Measurements from ENCODE around the gene ADRA2B.

ADRA2B gene

GRCh38 chr2:96136129-96136720 is 19.9 kb upstream of the ADRA2B start:
- no peak for DNase-seq (ENCODE audit: low read depth)

GRCh38 chr2:96135621-96136020 is 19.2 kb upstream of the ADRA2B start:
- DNase-seq (ENCODE audit: low read depth), result no peak

- no peak for DNase-seq (ENCODE audit: low read depth)
Observed at GRCh38 chr2:96135171-96135570, 18.8 kb upstream of the ADRA2B start.

GRCh38 chr2:96134421-96134820 is 18.1 kb upstream of the ADRA2B start:
- DNase-seq (ENCODE audit: low read depth), result no peak

GRCh38 chr2:96131813-96132745 is 15.7 kb upstream of the ADRA2B start:
- no peak for DNase-seq (ENCODE audit: low read depth)

GRCh38 chr2:96131152-96131812 is 14.9 kb upstream of the ADRA2B start:
- no peak for DNase-seq (ENCODE audit: low read depth)

- no peak for DNase-seq (ENCODE audit: low read depth)
Observed at GRCh38 chr2:96130483-96130882, 14.1 kb upstream of the ADRA2B start.

- no peak for DNase-seq (ENCODE audit: low read depth)
Observed at GRCh38 chr2:96129528-96130120, 13.3 kb upstream of the ADRA2B start.

- DNase-seq (ENCODE audit: low read depth), result no peak
Observed at GRCh38 chr2:96128456-96128855, 12.1 kb upstream of the ADRA2B start.

- DNase-seq (ENCODE audit: low read depth), result no peak
Observed at GRCh38 chr2:96124406-96125265, 8.3 kb upstream of the ADRA2B start.

- DNase-seq (ENCODE audit: low read depth), result no peak
Observed at GRCh38 chr2:96123936-96124335, 7.6 kb upstream of the ADRA2B start.

- DNase-seq (ENCODE audit: low read depth), result no peak
Observed at GRCh38 chr2:96123290-96123689, 6.9 kb upstream of the ADRA2B start.

GRCh38 chr2:96122391-96122790 is 6.0 kb upstream of the ADRA2B start:
- no peak for DNase-seq (ENCODE audit: low read depth)

- no peak for DNase-seq (ENCODE audit: low read depth)
Observed at GRCh38 chr2:96121414-96121813, 5.0 kb upstream of the ADRA2B start.

- no peak for DNase-seq (ENCODE audit: low read depth)
Observed at GRCh38 chr2:96120991-96121390, 4.6 kb upstream of the ADRA2B start.

- DNase-seq (ENCODE audit: low read depth), result no peak
Observed at GRCh38 chr2:96120091-96120720, 3.8 kb upstream of the ADRA2B start.

GRCh38 chr2:96119389-96119751 is 3.0 kb upstream of the ADRA2B start:
- no peak for DNase-seq (ENCODE audit: low read depth)

GRCh38 chr2:96118698-96119388 is 2.5 kb upstream of the ADRA2B start:
- no peak for DNase-seq (ENCODE audit: low read depth)

- DNase-seq (ENCODE audit: low read depth), result no peak
Observed at GRCh38 chr2:96117701-96118588, 1.6 kb upstream of the ADRA2B start.
